Activated effector memory CD4-positive, alpha-beta T cell treated with Interleukin-2 at 50 U/mL for 16 hours (primary cell): ENCODE results near the gene RO60.
"Not testable (repeated sequence)": the region's sequence is repeated elsewhere in the genome, so short reads cannot be mapped to it uniquely, and the experiment has no call there.

Experiments used
- DNase-seq: peaks from one replicate; pipeline ENCODE4 v3.0.0-alpha.2; 2020

The RO60 gene

DNA sequence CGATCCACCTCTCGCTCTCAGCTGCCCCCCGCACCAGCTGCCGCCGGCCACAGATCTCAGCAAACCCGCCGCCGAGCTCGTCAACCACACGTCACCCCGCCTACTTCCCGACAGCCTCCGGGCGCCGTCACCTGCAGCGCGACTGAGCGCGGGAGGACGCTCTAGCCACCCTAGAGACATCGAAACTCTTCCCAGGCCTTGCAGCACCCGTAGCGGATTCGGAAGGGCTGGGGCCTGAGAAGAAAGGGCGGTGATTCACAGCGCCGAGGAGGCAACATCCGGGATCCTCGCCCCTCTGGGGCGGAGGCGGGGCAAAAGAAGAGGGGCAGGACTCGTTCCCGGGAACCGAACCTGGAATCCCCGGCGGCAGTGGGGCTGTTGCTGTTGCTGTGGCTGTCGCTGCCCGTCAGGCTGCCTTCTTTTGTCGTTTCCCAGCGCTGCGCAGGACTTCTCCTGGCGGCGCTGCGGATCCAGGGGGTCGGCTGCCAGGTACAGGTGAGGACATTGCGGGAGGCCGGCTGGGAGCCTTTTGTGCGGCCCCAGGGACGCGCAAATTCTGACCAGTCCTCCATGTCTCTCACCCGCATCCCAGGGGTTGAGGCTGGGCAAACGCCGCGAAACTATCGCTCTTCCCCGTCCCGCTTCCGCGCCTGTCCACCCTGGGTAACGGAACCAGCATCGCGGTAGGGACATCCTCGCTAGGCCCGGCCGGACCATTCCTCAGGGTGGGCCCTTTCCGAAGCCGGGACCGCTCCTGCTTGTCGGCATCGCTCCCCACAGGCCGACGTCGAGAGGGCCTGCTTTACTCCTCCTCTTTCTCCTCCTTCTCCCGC, at the start of gene RO60, which contains the start of gene UCHL5:
Gene RO60, plus strand, starts transcription at position 331 of the 833 bp plus-strand sequence. CDS start 9,443 bp downstream, outside the sequence.
Gene UCHL5, minus strand, starts transcription at position 79 of the 833 bp plus-strand sequence. CDS start 100 bp downstream, outside the sequence.
- DNase-seq: peak; percentile 92

DNA sequence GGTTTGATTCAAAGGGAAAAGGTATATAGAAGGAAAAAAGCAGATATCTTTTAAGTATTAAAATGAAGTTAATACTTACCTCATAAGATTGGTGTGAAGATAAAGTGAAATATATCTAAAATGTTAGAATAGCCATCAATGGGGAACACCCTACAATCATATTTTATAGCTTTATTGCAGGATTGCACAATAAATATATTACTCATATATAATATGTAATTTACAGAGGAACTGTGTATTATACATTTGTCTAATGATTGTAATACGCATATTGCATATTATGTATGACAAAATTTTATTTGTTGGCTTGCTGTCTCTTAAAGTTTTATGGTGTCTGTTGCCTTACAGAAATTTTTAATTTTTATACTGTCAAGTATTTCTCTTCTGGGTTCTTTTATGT, 48.0 kb upstream of the RO60 start:
- DNase-seq: no peak

DNA sequence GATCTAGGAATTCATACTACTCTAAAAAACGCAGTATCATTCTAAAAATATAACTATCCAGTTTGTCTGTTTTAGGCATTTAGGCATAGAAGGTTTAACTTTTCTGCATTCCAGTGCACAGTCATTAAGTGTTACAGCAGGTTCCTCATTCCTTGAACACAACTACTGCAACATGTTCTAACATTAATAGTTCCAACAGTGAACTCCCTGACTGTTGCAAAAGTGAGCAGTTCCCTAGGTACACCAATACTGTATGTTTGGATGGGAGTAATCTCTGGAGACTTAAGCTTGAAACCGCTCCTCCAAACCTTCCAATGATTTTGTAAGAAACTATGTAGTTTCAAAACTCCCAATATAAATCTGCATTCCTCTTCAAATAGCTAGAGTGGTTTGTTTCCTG, 46.4 kb upstream of the RO60 start:
- no peak for DNase-seq

DNA sequence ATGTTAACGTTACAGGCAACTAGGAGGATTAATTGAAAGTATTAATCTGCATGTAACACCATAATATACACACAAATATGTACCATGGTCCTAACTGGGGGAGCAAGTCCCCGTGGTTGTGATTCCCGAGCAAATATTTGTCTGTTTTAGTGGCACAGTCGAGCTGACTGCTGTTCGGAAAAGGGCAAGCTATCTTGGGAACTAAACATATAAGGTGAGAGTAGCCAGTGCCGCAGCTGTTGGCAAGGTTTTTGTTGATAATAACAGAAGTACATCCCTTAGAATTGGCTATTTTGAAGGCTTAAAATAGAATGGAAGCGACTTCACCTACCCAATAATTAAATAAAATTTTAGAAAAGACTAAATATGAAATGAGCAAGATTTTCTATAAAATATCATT, 45.7 kb upstream of the RO60 start:
- DNase-seq: no peak

DNA sequence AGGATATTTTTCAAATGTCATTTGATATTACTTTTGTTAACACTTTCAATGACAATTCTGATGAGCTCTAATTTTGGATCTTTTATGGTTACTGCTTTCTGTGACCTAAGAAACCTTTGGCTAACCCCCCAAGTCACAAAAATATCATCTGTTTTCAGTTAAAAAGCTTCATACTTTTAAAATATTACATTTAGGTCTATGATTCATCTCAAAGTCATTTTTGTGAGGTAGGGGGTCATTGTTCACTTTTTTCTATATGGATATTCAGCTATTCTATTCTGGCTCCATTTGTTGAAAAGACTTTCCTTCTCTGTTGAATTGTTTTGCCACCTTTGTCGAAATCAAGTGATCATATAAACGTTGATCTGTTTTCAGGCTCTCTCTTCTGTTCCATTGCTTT, 45.0 kb upstream of the RO60 start:
- no peak for DNase-seq

DNA sequence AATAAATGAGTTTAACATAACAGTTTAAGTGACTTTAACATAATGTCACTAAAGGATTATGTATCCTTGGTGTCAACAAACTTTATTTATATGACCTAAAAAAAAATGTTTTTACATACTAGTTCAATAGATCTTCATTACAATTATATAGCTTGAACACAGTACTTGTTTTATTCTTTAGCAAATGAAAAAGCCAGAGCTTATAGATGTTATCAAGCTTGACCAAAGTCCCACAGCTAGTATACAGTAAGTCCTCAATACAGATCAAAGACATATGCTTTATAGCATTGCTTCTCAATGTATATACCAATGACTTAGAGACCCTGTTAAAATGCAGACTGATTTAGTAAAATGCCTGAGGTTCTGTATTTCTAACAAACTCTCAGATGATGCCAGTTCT, 42.6 kb upstream of the RO60 start:
- no peak for DNase-seq

DNA sequence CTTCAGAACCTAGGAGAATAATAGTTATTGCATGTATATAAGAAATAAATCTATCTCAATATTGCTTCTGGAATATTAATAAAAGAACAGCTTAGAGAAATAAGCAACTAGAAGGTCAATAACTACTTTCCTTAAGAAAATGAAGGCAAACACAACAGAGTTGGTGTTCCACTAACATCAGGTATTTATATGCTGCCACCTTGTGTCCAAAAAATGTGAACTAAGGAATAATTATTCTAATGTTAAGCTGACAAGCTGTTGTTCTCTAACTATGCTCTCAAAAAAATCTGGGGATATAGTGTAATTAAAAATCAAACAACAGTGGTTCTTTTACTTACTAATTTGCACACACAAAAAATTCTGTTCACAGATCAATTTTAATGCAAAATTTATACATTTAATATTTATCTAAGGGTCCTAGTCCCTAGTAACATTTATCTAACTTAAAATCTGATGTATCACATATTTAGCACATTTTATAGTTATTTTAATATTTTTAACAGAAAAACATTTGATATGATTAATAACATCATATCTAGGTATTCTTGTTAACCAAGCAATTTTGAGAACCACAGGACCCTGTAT, 39.9 kb upstream of the RO60 start:
- DNase-seq: no peak

DNA sequence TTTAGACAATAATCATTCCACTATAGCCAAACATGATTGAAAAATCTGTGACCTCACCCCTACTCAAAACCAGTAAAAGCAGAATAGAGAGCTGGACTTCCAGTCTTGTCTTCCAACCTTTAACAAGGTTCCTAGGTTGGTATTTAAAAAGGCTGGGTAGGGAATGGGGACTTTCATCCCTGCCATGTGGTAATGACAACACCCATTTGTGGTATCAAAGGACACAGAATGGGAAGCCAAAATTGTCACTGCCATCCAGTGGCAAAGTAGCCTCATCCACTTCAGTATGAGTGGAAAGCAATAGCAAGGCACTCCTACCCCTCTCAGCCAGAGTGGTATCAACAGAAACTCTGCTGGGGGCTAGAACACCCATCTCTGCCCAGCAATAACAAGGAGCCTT, 34.2 kb upstream of the RO60 start:
- no peak for DNase-seq

DNA sequence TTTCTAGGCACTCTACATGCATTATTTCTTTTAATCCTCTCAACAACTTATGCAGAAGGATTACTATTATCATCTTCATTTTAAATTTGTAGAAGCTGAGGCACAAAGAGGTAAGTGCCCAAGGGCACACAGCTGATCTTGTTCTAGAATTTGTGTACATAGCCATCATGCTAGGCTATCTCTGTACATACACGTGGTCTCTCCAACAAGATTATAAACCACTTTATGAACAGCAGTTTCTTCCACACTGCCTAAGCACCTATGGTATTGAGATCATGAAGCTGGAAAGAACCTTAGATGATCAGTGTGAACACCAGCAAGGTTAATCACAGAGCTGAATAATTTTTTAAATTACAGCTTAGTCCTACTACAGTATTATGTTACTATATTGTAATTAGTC, 29.1 kb upstream of the RO60 start:
- DNase-seq: no peak

DNA sequence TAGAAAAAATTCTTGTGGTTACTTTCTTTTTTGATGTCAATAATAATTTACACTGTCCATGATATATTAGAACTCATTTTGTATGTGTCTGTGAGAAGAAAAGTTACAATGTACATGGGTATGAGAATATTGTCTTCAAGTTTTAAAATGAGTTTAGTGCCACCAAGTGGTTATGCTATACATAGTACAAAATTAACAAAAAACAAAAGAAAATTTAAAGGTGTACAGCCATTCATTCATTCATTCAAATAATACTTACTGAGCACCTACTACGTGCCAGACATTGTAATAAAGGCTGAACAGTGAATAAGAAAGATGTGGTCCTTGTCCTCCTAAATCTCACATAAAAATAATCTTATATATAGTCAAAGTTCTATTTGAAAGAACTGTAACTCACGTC, 28.0 kb upstream of the RO60 start:
- no peak for DNase-seq

DNA sequence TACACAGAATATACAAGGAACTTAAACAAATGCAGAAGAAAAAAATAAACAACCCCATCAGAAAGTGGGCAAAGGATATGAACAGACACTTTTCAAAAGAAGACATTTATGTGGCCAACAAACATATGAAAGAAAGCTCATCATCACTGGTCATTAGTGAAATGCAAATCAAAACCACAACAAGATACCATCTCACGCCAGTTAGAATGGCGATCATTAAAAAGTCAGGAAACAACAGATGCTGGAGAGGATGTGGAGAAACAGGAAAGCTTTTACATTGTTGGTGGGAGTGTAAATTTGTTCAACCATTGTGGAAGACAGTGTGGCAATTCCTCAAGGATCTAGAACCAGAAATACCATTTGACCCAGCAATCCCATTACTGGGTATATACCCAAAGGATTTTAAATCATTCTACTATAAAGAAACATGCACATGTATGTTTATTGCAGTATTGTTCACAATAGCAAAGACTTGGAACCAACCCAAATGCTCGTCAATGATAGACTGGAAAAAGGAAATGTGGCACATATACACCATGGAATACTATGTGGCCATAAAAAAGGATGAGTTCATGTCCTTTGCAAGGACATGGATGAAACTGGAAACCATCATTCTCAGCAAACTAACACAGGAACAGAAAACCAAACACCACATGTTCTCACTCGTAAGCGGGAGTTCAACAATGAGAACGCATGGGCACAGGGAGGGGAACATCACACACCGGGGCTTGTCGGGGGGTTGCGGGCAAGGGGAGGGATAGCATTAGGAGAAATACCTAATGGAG, 26.6 kb upstream of the RO60 start:
- not testable (repeated sequence) for DNase-seq

DNA sequence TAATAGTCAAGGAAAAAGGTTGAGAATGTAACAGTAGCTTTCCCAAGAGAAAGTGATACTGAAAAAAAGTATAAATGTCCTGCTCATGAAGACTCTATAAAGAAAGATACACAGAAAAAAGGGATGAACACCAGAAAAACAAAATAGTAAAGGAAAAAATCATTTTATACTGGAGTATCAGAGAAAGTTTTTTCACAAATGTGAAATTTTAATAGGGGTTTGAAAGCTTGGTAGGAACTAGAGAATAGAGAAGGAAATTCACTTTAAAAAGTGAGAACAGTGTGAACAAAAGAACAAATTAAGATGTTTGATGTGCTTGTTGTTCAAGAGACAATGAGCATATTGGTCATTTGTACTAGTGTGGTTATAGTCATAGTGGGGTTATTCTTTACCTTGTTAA, 25.8 kb upstream of the RO60 start:
- DNase-seq: no peak

DNA sequence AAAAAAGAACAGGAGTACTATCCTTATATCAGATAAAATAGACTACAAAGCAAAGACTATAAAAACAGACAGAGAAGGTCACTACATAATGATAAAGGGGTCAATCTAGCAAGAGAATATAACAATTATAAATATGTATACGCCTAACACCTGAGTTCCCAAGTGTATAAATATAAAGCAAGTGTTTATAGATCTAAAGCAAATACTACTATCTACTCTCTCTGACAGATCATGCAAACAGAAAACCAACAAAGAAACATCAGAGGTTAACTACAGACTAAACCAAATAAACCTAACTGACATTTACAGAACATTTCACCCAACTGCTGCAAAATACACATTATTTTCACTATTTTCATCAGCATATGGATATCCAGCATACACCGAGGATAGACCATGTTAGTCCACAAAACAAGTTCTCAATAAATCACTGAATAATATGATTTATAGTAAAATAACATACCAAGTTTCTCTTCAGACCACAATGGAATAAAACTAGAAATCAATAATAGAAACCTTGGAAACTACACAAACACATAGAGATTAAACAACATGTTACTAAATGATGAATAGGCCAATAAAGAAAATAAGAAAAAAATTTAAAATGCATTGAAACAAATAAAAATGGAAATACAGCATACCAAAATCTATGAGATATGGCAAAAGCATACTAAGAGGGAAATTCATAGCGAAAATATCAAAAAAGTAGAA, 22.9 kb upstream of the RO60 start:
- no peak for DNase-seq

DNA sequence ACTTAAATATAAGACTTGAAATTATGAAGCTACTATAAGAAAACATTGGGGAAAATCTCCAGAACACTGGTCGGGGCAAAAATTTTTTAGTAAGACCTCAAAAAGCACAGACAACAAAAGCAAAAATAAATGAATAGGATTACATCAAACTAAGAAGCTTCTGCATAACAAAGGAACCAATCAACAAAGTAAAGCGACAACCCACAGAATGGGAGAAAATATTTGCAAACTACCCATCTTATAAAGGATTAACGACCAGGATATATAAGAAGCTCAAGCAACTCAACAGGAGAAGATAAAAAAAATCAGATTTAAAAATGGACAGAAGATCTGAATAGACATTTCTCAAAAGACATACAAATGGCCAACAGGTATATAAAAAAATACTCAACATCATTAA, 19.4 kb upstream of the RO60 start:
- no peak for DNase-seq

DNA sequence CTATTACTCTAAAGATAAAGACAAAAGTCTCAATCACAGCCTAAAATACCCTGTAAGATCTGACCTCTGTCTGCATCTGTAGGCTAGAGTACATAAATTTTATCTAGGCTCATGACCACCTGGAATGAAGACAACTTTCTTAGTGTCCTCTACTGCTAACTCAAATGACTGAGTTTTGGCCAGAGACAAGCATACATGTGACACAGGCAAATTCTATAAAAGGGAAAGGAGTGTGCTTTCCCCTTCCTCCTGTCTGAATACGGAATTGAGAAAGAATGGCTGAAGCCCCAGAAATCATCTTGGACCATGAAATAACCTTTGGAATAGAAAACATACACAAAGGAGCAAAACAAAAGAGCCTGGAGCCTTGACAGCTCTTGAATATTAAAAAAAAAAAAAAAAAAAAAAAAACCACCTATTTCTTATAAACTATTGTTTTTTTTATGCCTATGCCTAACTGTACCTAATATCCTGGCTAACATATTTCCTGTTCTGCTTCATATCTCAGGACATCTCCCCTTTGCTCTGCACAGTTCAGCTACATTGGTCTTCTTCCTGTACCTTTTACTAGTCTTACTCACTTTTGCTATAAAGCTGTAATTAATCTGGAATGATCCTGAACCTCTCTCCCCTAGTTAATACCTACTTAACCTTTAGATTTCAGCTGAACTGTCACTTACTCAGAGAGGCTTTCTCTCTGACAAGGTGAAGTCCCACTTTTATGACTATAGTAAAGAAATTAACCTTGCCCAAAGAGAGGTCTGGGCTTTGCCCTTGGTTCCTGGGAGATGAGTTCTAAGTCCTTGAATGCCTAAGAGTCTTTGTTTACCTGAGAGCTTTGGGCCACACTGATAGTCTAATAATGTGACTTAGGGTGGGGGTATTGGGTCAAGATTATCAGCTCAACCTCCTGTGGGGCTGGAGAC, 16.4 kb upstream of the RO60 start:
- no peak for DNase-seq

DNA sequence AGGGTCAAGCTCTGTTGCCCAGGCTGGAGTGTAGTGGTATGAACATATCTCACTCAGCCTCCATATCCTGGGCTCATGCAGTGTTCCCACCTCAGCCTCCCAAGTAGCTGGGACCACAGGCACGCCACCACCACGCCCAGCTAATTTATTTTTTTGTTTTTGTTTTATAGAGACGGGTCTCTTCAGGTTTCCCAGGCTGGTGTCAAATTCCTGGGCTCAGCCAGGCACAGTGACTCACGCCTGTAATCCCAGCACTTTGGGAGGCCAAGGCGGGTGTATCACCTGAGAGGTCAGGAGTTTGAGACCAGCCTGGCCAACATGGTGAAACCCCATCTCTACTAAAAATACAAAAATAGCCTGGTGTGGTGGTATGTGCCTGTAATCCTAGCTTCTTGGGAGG, 10.5 kb upstream of the RO60 start:
- DNase-seq: not testable (repeated sequence)

DNA sequence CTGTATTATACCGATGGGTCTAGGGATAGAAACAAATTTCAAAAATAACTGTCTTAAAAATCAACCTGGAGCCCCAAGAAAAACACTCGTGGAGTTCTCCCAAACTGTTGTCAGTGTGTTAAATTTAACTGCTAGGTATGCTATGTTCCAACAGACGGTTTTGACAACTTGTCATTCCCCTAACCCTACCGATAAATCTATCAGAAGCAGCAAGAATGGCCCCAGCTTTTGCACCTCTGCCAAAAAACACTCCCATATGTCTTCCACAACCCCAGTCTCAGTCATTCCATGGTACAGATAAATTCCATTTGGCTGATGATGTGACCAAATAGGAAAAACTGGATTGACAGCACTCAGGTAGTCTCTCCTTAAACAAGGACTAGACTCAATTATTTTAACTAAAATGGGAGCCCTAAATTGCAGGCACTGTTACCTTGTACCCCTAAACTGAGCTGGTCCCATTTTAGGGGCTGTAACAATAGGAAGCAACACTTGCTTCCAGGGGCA, 5.2 kb upstream of the RO60 start:
- no peak for DNase-seq

DNA sequence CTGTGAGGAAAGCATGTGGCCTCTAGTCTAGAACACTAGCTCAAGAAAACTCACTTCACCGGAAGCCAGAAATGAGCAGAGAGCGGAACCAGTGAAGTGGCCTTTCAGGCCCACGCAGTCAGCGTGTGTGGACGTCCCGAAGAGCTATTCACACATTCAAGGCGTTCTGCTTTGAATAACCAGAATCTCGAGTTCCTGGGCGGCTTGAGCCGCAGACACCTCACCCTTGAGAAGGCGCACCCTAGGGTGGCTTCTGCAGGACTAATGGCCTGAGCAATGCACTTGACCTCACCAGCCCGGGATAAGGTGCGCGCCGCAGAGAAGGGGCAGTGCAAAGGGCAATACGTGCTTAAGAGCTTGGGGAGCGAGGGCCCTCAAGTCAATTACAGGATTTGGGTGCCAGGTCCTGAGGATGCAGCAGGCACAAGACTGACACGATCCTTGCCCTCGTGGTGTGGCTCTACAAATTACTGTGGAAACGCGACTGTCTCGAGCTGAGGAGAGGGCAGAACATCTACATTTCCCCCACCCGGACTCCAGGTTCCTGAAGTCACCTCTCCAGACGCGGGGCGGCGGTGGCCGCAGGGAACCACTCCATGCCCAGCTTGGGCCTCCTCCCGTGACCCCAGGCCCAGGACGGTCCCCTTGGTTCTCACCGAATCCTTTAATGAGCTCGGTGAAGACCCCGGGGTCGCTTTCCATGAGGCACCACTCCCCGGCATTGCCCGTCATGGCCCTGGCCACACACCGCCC, 707 bp upstream of the RO60 start:
- DNase-seq: peak; percentile 25

DNA sequence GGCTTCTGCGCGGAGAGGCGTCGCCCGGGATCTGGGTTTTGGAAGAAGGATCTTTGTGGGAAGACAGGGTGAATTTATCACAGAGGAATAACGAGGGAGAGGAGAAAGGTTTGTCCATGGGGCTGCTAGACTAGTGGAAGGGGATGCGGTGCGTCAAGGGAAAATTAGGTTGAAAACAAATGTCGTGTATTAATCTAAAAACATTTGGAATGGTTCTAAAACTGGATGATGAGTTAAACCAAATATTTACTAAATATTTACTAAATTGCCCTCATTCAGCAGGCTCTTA, 647 bp downstream of the RO60 start:
- no peak for DNase-seq

DNA sequence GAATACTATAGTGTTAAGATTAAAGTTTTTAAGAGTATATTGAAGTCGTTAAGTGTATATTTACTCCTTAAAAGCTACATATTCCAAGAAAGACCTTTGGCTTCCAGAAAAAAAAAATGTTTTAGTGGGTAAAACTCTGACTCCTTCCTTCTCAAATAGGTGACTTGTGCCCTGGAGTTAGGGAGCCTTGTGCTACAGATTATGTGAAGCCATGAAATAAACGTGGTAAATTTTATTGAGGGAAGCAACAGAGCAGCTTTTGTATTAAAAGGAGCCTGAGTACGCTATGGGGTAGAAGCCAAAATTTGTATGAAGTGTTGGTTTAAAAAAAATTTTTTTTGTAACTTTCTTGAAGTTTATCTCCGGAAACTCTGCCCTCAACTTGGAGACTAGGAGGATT, 994 bp downstream of the RO60 start:
- DNase-seq: no peak

DNA sequence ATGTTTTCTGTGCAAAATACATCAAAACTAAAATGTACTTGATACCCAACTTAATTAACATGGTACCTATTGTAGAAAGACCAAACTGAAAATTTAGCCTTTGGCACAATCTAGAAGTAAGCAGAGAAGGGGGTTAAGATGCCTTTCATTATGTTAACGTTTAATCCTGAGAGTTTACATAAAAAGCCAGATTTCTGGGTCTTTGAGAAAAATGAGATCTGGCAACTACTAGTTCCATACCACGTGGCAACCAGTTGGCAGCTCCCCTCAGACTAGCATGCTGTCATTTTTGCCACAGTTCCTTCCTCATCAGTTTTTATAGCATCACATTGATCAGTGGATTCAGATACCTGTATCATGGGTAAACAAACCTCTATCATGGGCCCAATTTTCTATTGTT, 1.5 kb downstream of the RO60 start:
- no peak for DNase-seq
